T-helper 1 cell treated with Interleukin-12 subunit alpha and Interleukin-12 subunit beta and Interleukin-4 antibody, amounts not matched to agents 30 μg/mL and 1 μg/mL, for 36 hours (primary cell): ENCODE data around the gene SLAMF7.
A peak's percentile ranks its signal among the peaks of the same experiment; 100 is the strongest.
"Not testable (repeated sequence)": the region's sequence is repeated elsewhere in the genome, so short reads cannot be mapped to it uniquely, and the experiment has no call there.

Source experiments
- H3K27ac Mint-ChIP-seq: one replicate; pipeline ENCODE4 v1.8.0; 2021; ENCODE audit warnings: mild to moderate bottlenecking, mixed read lengths
- H3K27me3 Mint-ChIP-seq: one replicate; pipeline ENCODE4 v1.8.0; 2021; ENCODE audit warnings: low read depth, mixed read lengths
- H3K36me3 Mint-ChIP-seq: one replicate; pipeline ENCODE4 v1.8.0; 2021; ENCODE audit warnings: low read depth, mixed read lengths
- H3K4me1 Mint-ChIP-seq: one replicate; pipeline ENCODE4 v1.8.0; 2021; ENCODE audit warnings: low read depth, mixed read lengths
- H3K4me3 Mint-ChIP-seq: one replicate; pipeline ENCODE4 v1.8.0; 2021; ENCODE audit warnings: mild to moderate bottlenecking, moderate library complexity, mixed read lengths
- H3K9me3 Mint-ChIP-seq: one replicate; pipeline ENCODE4 v1.8.0; 2021; ENCODE audit warnings: mixed read lengths

Gene SLAMF7

DNA sequence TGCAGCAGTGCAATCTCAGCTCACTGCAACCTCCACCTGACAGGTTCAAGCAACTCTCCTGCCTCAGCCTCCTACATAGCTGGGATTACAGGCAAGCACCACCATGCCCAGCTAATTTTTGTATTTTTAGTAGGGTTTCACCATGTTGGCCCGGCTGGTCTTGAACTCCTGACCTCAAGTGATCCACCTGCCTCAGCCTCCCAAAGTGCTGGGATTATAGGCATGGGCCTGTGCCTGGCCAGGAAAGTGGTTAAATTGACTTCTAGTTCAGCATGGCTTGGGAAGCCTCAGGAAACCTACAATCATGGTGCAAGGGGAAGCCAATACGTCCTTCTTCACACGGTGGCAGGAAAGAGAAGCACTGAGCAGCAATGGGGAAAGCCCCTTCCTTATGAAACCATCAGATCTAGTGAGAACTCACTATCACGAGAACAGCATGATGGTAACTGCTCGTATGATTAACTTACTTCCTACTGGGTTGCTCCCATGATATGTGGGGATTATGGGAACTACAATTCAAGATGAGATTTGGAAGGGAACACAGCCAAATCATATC lies 26.4 kb upstream of the SLAMF7 start:
- H3K9me3 Mint-ChIP-seq, H3K27ac Mint-ChIP-seq, H3K36me3 Mint-ChIP-seq, H3K27me3 Mint-ChIP-seq, H3K4me3 Mint-ChIP-seq: not testable (repeated sequence)
- H3K4me1 Mint-ChIP-seq = peaks cover 33% of the 10 kb centered on the region

DNA sequence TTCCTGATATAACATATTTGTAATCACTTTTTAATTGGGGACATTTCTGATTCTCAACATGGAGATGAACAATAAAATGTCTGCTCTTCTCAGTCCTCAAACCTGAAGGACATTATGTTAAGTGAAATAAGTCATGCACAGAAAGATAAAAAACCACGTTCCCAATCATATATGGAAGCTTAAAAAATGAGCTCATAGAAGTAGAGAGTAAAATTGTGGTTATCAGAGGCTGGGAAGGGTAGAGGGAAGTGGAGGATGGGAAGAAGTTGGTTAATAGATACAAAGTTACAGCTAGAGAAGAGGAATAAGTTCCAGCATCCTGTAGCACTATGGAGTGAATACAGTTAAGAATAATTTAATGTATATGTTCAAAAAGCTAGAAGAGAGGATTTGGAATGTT lies 25.9 kb upstream of the SLAMF7 start:
- no peak overlapping the region for H3K27ac Mint-ChIP-seq
- H3K9me3 Mint-ChIP-seq = no peaks in the 10 kb centered on the region
- no peaks in the 10 kb centered on the region for H3K27me3 Mint-ChIP-seq
- peaks cover 7% of the 10 kb centered on the region for H3K36me3 Mint-ChIP-seq
- no peak overlapping the region for H3K4me3 Mint-ChIP-seq
- H3K4me1 Mint-ChIP-seq = peaks cover 35% of the 10 kb centered on the region

DNA sequence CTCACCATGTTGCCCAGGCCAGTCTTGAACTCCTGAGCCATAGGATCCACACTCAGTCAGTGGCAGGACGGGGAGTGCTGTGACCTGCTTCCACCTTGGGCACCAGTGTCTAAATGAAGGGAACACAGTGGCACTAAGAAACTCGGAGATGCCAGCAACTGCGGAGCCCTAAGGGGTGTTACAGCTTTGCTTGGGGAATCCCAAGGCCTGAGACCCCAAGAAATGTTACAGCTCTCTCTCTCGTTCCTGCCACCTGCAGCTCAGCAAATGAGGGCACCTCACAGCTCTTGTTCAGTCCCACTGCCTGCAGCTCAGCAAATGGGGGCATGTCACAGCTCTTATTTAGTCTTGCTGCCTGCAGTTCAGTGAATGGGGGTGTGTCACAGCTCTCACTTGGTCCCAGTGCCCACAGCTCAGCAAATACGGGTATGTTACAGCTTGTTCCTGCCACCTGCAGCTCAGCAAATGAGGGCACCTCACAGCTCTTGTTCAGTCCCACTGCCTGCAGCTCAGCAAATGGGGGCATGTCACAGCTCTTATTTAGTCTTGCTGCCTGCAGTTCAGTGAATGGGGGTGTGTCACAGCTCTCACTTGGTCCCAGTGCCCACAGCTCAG lies 24.9 kb upstream of the SLAMF7 start:
- H3K27ac Mint-ChIP-seq, H3K27me3 Mint-ChIP-seq, H3K9me3 Mint-ChIP-seq, H3K4me3 Mint-ChIP-seq, H3K36me3 Mint-ChIP-seq: not testable (repeated sequence)
- peaks cover 35% of the 10 kb centered on the region for H3K4me1 Mint-ChIP-seq

DNA sequence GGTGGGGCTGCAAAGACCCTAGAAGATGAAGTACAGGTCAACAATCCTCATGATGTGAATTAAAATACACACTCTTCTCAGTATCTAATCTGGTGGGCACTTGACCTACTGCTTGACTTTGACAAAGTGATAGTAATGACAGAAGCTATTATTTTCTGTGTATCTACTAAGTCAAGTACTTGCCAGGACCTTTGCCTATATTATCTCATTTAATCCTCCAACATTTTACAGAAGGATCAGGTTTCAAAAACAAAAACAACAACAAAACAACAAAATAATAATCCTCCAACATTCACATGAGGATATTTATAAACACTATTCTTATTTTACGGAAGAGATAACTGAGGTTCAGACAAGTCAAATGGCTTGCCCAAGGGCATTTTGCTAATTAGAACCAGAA lies 23.0 kb upstream of the SLAMF7 start:
- H3K27ac Mint-ChIP-seq = no peak overlapping the region
- no peaks in the 10 kb centered on the region for H3K27me3 Mint-ChIP-seq
- H3K9me3 Mint-ChIP-seq = no peaks in the 10 kb centered on the region
- H3K4me3 Mint-ChIP-seq = no peak overlapping the region
- H3K4me1 Mint-ChIP-seq = peaks cover 42% of the 10 kb centered on the region
- peaks cover 2% of the 10 kb centered on the region for H3K36me3 Mint-ChIP-seq

DNA sequence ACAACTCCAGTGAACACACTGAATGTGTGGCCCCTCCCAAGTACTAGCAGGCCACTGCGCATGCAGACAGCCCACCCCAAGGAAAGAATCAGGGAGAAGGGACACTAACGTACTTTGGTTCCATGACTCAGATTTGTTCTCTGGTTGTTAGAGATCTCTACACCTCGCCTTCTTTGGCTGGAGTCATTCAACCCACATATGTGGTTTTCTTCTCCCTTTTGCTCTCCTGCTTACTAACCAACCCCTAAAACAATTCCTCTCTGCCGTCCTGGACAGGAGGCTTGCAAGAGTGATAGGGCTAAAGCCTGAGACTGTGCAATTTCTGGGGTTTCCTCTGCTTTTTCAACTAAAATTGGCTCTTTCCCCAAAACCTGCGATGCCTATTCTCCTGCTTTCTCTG lies 21.7 kb upstream of the SLAMF7 start:
- Mint-ChIP-seq H3K27me3 (no peaks in the 10 kb centered on the region), H3K9me3 (no peaks in the 10 kb centered on the region), H3K36me3 (no peaks in the 10 kb centered on the region), H3K27ac (no peak overlapping the region), H3K4me1 (peaks cover 39% of the 10 kb centered on the region), H3K4me3 (no peak overlapping the region)

DNA sequence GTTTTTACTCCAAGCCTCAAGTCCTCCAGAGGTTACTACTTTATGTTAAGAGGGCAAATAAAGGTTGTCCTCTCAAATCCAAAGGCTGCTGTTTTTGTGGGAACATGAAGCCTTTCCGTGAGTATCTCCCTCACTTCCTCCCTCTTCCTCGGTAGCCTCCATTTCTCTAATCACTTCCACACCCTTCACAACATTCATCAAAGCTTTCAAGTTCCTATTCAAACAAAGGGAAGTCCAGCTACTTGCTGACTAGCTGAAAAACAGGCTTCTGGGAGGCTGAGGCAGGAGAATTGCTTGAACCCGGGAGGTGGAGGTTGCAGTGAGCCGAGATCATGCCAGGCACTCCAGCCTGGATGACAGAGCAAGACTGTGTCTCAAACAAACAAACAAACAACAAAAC lies 20.8 kb upstream of the SLAMF7 start:
- H3K27ac Mint-ChIP-seq = no peak overlapping the region
- no peak overlapping the region for H3K4me3 Mint-ChIP-seq
- no peaks in the 10 kb centered on the region for H3K36me3 Mint-ChIP-seq
- peaks cover 38% of the 10 kb centered on the region for H3K4me1 Mint-ChIP-seq
- no peaks in the 10 kb centered on the region for H3K9me3 Mint-ChIP-seq
- H3K27me3 Mint-ChIP-seq = no peaks in the 10 kb centered on the region

DNA sequence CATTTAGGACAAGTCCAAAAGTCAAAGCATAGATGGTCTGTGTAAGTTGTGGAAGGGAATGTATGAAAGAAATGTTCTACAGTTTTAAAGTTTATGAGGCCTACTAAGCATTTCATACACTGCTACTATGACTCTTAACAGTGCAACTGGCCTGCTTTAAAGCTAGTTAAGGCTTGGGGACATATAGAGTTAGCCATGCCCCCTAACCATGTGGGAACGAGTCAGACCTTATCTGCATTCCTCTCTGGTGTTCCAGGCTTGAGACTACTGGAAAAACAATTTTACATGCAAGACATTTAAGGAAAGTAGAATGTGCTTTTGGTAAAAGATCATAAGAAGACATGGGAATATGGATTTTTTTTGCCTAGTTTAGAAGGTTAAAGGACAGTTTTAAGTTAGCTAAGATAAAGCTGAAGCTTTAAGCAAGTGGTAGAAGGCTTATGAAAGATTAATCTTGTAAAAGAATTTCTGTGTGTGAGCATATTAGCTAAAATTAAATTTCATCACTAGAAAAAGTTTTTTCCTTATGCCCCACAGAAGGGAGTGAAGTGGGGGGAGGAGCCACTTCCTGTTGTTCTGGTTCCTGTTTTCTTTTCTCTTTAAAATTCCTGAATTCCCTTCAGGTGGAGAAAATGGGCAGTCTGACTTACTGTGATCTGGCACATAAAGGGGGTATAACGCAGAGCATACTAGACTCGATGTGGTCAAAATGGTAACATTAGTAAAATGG lies 18.5 kb upstream of the SLAMF7 start:
- no peaks in the 10 kb centered on the region for H3K27me3 Mint-ChIP-seq
- no peaks in the 10 kb centered on the region for H3K9me3 Mint-ChIP-seq
- no peaks in the 10 kb centered on the region for H3K36me3 Mint-ChIP-seq
- H3K27ac Mint-ChIP-seq = no peak overlapping the region
- no peak overlapping the region for H3K4me3 Mint-ChIP-seq
- peaks cover 44% of the 10 kb centered on the region for H3K4me1 Mint-ChIP-seq

DNA sequence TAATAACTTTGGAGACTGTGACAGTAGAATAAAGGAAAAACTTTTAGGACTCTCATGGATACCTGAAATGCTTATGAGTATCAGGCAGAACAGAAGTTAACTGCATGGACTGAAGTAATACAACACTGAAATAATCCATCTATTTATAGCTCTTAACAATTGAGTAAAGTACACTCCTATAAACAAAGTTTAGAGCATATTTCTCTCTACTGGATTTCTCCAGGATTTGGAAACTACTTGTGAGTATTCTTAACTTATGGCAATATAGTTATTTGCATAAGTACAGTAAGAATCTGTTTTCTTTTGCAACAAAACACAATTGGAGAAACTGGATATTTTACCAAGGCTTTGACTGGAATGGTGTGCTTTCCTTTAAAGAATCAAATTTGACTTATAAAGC lies 17.6 kb upstream of the SLAMF7 start:
- H3K4me1 Mint-ChIP-seq = peaks cover 39% of the 10 kb centered on the region
- H3K27me3 Mint-ChIP-seq = no peaks in the 10 kb centered on the region
- H3K9me3 Mint-ChIP-seq = no peaks in the 10 kb centered on the region
- H3K27ac Mint-ChIP-seq = no peak overlapping the region
- H3K36me3 Mint-ChIP-seq = no peaks in the 10 kb centered on the region
- H3K4me3 Mint-ChIP-seq = no peak overlapping the region

DNA sequence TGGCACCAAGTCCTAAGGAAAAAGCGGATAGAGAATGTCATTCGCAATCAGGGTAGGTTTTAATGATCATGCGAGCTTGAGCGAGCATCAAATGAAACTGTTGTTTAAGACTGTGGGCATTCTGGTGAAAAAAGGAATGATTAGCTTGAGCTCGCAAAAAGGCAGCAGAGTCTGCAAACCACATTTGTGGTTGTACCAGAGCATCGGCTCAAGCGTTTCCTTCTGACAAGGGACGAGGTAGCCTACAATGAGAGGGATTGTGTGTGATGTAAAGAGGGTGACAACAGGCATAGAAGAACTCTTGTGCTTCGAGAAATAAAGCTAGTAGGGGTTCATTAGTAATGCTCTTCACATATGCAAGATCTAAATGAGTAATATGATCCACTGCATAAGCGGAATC lies 16.3 kb upstream of the SLAMF7 start:
- H3K27ac Mint-ChIP-seq = no peak overlapping the region
- no peaks in the 10 kb centered on the region for H3K9me3 Mint-ChIP-seq
- H3K4me1 Mint-ChIP-seq = peaks cover 31% of the 10 kb centered on the region
- H3K36me3 Mint-ChIP-seq = no peaks in the 10 kb centered on the region
- no peak overlapping the region for H3K4me3 Mint-ChIP-seq
- no peaks in the 10 kb centered on the region for H3K27me3 Mint-ChIP-seq

DNA sequence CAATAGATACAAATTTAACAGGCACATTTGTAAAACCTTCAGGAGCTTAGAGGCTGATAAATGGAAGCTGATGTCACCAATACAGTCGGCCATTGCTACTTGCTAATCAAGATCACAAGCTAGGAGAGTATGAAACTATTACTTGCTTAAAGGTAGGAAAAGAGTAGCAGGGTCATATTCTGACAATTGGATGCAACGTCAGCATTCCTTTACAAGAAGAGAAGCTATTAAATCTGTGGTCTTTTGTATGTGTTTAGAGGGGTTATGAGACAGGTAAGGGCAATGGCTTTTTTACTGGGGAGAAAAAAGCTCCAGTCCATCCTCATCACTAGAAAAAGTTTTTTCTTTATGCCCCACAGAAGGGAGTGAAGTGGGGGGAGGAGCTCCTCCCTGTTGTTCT lies 15.7 kb upstream of the SLAMF7 start:
- Mint-ChIP-seq H3K36me3 (no peaks in the 10 kb centered on the region), H3K4me3 (no peak overlapping the region), H3K27me3 (no peaks in the 10 kb centered on the region), H3K27ac (no peak overlapping the region), H3K9me3 (no peaks in the 10 kb centered on the region), H3K4me1 (peaks cover 31% of the 10 kb centered on the region)

DNA sequence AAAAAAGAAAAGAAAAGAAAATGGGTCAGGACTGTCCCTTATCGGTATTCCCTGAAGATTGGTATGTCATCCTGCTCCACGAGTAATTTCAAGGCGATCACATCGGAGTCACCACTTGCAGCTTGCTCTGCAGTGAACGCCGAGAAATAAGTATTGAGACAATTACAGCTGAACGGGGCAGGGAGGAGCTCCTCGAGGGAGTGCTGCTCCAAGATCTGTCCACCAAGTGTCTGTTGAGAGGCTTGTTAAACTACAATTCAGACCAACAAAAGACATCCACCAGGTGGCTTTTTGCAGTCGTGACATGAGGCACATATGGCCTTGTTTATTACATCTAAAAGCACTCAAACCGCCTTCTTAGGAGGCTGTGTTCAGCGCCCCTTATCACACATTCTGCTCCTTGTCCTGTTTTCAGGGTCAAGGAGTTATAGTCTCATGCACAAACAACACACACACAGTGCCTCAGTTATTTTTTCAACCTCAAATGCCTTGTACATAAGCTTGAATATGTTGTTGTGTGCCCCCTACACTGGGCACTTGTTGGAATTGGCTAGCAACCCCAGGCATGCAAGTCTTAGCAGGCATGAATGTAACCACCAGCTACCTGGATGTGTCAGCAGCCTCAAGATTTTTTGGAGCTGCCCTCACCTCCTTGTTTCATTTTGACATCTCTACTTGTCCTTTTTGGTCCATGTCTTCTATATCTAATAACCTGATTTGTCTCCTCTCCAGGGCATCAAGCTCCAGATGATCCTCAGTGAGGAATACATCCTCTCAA lies 14.4 kb upstream of the SLAMF7 start:
- Mint-ChIP-seq H3K4me1 (peaks cover 31% of the 10 kb centered on the region), H3K27ac (peak overlapping the region; percentile 42), H3K27me3 (no peaks in the 10 kb centered on the region), H3K36me3 (no peaks in the 10 kb centered on the region), H3K9me3 (no peaks in the 10 kb centered on the region), H3K4me3 (no peak overlapping the region)

DNA sequence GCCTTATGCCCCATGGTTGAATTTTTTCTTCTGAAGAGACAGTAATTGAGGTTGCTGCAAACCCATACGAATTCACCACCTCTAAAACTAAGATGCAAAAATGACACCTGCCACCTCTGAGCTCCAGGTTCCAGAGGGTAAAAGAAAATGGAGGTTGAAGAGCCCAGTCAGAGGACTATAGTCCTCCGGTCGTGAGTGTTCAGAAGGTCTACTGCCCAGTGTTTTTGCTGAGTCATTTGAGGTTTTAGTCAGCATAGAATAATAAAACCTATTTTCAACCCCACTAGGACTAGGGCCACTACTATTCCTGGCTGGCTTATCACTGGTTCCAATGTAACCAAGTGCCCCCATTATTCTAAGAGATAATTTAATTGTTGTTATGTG lies 12.9 kb upstream of the SLAMF7 start:
- Mint-ChIP-seq H3K36me3 (no peaks in the 10 kb centered on the region), H3K4me3 (no peak overlapping the region), H3K27me3 (no peaks in the 10 kb centered on the region), H3K27ac (no peak overlapping the region), H3K9me3 (no peaks in the 10 kb centered on the region), H3K4me1 (peaks cover 23% of the 10 kb centered on the region)

DNA sequence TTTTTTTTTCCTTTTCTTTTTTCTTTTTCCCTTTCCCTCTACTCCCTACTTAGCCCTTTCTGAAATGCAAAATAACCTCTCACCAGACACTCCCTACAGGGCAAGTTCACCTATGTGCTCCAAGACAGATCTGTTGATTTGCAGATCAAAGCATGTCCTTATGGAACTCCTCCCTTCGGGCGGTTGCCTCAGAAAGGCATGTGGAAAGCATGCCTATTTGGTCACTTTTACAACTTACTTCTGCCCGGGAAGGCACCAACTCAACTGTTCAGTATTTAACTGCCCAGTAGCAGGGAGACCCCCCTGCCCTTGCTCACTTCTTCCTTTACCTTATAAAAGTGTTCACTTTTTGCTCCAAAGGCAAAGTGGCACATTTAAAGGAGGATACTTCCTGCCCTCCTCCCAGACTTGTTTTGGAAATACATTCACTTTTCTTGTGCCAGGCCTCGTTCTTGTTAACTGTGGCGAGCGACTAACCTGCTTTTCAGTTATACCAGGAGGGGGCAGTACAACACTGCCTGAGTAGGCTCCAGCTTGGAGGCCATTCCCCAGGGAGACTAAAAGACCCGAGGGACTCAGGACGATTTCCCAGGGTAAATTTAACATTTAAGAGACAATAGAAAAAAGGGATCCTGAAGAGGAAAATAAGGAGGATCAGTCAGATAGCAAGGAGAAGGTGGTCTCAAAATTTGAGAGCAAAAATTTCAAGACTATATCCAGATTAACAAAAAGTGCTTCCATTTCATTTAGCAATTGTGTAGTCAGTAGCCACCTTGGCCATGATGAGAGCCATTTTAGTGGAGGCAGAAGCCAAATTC lies 12.3 kb upstream of the SLAMF7 start:
- H3K9me3 Mint-ChIP-seq = peaks cover 3% of the 10 kb centered on the region
- H3K27ac Mint-ChIP-seq = no peak overlapping the region

DNA sequence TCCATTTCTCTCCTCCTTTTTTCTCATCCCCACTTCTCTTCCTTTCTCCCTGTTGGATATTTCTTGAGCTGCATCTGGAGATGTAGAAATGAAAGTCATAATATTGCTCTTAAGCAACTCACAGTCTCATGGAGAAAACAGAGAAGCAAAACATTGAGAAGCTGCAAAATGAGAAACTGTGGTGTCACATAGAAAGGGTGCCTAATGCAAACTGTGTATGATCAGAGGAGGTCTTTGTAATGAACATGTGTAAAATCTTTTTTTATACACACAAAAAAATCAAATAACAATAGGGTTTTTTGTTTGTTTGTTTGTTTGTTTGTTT lies 11.8 kb upstream of the SLAMF7 start:
- H3K27ac Mint-ChIP-seq = no peak overlapping the region
- peaks cover 29% of the 10 kb centered on the region for H3K4me1 Mint-ChIP-seq
- H3K4me3 Mint-ChIP-seq = no peak overlapping the region
- peaks cover 8% of the 10 kb centered on the region for H3K36me3 Mint-ChIP-seq
- H3K9me3 Mint-ChIP-seq = peaks cover 9% of the 10 kb centered on the region
- H3K27me3 Mint-ChIP-seq = no peaks in the 10 kb centered on the region

More for the DNA sequence above, 12.3 kb upstream of the SLAMF7 start:
- Mint-ChIP-seq H3K4me3 (no peak overlapping the region), H3K4me1 (peaks cover 26% of the 10 kb centered on the region), H3K27me3 (no peaks in the 10 kb centered on the region), H3K36me3 (peaks cover 3% of the 10 kb centered on the region)
